NCI-H82 (cell line): ENCODE measurements around the gene EGFL6.

Source experiments
- DNase-seq: peaks from one replicate; lab custom pipeline; 2025; lab: John Stamatoyannopoulos, UW

Gene EGFL6, protein sequence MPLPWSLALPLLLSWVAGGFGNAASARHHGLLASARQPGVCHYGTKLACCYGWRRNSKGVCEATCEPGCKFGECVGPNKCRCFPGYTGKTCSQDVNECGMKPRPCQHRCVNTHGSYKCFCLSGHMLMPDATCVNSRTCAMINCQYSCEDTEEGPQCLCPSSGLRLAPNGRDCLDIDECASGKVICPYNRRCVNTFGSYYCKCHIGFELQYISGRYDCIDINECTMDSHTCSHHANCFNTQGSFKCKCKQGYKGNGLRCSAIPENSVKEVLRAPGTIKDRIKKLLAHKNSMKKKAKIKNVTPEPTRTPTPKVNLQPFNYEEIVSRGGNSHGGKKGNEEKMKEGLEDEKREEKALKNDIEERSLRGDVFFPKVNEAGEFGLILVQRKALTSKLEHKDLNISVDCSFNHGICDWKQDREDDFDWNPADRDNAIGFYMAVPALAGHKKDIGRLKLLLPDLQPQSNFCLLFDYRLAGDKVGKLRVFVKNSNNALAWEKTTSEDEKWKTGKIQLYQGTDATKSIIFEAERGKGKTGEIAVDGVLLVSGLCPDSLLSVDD

DNA sequence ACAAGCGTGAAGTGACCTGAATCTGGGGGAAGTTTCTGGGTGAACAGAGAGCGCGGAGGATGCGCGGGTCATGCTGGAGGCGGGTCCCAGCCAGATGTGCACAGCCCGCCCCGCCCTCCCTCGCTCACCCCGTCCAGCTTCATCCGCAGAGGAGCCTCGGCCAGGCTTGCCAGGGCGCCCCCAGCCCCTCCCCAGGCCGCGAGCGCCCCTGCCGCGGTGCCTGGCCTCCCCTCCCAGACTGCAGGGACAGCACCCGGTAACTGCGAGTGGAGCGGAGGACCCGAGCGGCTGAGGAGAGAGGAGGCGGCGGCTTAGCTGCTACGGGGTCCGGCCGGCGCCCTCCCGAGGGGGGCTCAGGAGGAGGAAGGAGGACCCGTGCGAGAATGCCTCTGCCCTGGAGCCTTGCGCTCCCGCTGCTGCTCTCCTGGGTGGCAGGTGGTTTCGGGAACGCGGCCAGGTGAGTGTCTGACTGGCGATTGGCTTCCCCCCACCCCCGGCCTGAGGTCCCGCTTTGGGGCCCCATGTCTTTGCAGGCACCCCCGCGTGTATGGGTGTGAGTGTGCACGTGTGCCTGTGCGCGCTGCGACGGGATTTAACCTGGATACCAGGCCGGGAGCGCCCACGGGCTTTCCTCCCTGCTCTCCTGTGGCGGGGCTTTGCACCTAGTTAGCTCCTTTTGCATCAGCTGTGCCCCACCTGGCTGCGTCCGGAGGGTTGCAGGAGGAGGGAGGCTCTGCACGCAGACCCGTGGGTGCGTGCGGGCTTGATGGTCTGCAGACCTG, at the start of gene EGFL6:
TSS of gene EGFL6 (plus strand) at position 123 of the 782 bp plus-strand sequence. CDS start at position 384, 261 bp downstream.
- DNase-seq: peak; percentile 3

DNA sequence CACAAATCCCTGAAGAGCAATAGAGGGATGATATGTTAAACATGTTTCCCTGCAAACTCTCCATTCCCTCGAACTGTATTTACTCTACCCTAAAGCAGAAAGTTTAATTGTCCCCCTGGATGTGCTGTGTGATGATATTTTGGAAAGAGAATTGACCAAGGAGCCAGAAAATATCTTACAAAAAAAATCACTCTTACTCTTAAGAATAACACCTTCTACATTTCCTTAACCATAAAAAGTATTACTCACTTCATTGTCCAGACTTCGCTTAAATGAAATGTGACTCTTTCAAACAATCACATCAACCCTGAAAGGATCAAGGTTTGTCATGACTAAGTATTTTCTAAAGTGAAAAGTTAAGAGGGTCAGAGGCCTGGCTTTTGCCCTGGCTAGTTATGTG, 49.0 kb upstream of the EGFL6 start:
- DNase-seq: no peak

DNA sequence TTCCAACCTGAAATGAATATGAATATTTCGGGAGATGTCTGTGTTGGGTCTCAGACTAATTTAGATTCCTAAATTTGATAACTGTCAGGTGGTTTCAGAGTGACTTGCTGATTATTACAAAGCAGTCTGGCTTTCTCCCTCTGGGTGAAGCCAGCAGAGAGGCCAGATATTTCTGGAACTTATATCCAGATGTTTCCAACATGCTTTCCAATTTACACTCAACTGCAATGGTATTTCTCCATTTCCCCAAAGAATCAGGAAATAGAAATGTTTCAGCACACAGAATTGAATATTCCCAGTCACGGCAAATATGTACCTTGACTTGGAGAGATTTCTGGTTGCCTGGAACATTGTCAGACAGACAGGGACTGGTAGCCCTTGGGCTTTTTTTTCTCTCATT, 48.5 kb upstream of the EGFL6 start:
- DNase-seq: no peak

DNA sequence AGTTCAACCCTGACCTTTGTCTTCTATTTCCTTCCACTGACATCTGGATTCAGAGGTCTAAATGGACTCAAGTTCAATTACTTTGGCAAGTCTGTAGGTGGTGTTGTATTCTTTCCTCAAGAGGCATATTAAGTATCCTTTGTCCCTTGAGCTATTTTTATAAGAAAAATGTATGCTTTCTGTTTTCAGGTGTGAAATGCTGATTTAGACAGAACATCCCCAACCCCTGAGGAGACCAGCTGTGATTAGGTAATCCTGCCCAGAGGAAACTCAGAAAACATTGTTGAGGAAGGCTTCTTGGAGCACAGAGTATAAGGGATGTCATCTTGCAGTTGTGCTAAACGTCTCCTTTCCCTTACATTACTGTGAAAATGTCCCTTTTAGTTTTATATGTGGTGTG, 46.6 kb upstream of the EGFL6 start:
- no peak for DNase-seq

DNA sequence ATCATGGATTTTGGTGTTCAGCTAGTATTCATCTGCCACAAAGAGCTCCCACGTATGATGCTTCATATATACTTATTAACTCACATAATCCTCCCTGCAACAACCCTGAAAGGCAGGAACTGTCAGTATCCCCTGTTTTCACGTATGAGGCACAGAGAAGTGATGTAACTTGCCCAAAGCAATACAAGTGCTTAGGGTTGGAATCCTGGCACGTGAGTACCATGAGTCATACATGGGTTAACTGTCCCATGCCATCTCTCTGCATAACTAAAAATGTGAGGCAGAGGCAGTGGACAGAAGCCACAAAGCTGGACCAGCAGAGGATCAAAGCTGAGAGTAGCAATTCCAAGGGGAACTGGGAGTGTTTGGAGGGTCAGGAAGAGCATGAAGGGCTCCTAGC, 35.7 kb upstream of the EGFL6 start:
- DNase-seq: no peak

DNA sequence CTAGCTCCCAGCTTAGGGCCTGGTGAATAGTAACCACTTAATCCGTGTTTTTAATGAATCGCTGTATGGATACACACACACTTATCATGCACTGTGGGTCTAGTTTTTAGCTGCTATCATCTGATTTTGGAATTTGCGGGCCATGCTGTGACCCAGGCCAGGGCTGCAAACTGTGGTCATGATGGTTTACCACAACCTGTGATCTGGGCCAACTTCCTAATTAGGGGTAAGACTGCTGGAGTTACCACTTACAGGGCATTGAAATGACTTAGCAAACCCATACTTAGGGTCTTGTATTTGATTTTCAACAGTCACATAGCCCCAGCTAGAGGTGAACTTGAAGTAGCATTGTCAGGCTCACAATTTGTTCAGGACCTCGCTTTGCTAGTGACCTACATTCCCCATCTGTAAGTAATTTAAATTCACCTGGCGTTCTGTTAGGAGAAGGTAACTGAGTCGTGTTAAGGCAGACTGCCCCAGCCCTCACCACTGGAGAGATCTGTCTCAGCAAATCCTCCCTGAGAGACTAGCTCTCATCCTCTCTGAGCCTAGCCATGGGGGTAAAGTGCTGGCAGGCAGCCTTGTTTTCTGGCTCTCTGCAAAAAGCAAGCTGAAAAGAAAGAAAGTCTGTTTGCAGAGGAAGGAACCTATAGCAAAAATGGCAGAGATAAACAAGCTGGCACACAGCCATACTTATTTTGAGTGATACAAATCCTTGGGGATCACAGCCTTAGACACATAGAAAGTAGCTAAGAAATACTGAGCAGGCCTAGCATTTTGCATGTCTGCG, 33.8 kb upstream of the EGFL6 start:
- no peak for DNase-seq

DNA sequence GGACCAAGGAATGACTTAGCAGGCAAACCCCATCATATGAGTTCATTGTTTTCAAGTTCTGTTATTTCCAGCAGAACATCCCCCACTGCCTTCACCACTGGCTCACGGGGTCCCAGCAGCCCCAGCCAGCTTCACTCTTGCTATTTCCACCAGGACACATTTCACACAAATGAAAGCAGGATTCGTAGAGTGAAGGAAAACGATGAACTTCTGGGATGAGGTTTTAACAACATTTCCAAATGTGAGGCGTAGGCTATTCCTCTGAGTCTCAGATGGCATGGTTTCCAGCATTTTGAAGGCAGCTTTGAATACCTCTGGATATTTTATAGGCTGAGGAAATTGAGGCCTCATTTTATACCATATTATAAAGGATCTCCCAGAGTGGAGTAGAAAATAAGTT, 32.9 kb upstream of the EGFL6 start:
- no peak for DNase-seq

DNA sequence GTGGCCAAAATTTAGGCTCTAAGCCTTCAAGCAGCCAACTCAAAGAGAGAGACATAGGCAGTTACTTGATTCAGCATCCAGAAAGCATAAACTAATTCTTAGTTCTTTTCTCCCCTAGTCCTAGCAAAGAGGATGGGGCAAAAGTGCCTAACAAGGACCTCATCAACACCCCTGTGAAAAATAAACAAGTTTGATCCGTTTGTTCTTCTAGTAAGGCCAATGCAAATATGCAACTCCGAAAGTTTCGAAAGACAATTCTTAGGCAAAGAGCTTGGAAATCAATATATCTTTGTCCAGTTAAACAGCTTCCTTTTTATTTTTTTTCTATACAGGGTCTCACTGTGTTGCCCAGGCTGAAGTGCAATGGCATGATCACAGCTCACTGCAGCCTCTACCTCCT, 31.0 kb upstream of the EGFL6 start:
- DNase-seq: no peak

DNA sequence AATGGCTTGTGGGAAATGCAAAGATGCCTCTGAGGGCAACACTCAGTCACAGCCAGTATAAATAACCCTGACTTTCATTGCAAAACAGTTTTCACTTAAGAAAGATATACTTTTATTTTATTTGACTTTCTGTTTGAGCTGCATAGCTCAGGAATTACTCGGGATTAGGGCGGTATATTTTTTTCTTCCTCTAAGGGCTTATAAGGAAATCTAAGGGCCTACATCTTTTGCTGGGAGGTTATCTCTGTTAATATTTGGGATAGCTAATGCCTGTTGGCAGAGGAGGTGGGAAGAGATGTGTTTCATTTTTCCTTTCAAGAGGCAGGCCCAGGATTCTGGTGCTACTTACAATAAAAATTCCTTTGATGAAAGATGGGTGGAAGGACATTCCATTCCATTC, 28.8 kb upstream of the EGFL6 start:
- DNase-seq: no peak

DNA sequence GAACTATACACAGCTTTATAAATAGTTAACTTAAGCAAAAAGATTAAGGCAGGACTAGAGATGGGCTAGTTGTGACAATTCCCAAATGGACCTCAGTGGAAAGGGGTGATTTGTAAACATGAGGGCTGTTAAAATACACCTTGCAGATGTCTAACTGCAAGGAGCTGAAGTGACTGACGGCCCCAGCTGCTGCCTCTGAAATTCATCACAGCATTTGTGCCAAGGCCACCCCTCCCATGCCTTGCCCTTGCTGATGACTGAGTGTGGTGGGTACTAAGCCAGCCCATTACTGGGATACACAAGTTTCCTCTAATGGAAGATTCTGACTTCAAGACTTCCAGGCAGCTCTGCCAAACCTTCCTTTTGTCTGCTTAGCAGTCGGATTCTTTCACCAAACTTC, 23.7 kb upstream of the EGFL6 start:
- DNase-seq: no peak

DNA sequence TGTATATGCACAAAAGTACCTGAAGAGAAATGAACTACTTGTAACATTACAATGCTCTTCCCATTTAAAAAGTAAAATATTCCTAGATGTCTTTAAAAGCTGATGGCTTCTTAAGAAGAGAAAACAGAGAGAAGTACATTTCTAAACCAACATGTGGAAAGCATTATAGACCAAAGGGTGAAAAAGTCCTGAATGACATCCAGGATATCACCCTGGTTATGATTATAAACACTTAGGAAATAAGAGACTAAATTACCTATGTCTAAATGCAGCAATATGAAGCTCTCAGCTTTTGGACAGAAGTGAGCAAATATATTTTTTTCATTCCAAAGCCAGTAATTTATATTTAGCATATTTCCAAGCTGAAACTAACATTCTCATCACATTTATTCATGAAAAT, 21.7 kb upstream of the EGFL6 start:
- no peak for DNase-seq

DNA sequence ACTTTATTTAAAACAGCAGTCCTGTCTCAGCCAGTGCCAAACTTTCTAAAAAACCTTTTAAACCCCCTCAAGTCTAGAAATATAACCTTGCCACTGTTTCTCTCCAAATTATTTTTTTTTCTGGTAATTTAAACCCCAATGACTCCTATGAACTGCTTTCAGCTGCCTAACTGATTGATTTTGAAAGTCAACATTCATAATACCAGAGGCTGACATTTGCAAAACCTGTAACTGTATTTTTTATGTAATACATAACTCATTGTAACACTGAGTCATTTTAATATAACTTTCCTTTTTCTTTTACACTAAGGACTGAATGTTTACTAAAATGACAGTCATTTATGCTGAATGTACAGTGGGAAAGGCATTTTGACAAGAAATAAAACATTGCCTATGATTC, 19.1 kb upstream of the EGFL6 start:
- DNase-seq: no peak

DNA sequence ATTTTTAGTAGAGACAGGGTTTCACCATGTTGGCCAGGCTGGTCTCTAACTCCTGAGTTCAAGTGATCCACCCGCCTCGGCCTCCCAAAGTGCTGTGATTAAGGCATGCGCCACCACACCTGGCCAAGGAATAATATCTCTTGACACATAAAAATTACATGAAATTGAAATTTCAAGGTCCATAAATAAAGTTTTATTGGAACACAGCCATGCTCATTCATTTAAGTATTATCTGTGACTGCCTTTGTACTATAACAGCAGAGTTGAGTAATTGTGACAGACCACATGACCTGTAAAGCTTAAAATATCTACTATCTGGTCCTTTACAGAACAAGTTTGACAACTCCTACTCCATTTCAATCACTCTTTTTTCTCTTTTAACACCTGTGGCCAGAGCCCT, 17.8 kb upstream of the EGFL6 start:
- no peak for DNase-seq

DNA sequence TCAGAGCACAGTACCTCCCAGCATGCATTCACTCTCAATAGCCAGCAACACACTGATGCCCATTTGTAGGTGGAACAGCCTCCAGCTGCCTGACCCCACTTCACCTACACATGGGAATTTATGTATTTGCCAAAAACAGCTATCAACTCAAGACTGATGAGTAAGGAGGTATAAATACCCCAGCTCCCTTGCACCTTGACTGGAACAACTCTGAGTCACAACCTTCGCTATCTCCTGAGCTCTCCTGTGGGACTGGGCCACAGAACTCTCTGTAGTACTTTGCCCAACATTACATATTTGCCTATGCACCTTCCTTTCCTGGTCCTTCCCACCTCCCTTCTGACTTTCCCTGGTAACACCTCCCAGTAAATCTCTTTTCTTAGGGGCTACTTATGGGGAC, 16.5 kb upstream of the EGFL6 start:
- DNase-seq: no peak

DNA sequence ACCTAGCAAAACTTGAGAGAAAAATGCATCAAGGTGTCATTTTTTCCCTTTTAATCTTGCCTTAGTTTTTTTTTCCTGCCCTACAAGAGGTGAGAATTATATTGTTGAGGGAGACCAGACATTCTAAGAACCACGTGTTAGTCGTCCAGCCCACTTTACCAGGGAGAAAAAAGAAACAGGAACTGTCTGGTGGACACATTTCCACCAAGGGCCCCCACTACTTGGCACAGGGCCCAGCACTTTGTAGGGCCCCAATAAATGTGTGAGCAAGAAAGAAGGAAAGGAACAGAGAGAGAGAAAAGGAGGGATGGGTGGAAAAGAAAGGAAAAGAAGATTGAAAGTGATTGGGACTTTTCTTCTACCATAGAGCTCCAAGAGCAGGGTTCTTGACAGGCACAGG, 3.9 kb upstream of the EGFL6 start:
- no peak for DNase-seq

DNA sequence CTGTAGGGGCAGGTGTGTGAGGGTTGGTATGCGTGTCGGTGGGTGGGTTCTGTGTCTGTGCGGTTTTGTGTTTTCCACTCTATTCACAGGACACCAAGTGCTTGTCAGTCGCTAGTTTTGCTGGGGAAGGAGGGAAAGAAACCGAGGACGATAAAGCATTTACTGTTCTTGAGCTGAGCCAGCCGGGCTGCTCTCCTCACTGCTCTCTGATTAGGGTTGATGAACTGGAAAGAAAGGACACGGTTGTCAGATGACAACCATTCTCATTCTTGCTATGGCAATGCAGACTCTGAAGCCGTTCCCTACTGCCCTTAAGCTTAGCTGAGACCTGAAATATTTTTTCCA, 832 bp downstream of the EGFL6 start:
- DNase-seq: no peak

DNA sequence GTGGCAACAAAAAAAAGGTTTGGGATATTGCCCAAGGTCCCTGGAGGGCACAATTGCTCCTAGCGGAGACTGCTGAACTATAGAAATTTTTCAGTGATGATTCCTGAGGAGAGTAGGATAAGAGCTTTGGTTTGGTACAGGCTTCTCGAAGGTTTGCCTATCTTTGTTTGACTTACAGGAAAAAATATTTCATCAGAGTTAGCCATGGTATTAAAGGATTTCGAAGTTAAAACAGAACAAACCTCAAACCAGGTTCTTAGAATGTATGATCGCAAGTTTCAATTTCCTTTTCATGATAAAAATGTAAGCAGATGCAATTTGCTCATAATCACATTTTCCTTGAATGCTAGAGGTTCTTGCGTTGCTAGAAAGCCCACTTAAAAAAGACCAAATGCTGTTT, 1.7 kb downstream of the EGFL6 start:
- DNase-seq: no peak

DNA sequence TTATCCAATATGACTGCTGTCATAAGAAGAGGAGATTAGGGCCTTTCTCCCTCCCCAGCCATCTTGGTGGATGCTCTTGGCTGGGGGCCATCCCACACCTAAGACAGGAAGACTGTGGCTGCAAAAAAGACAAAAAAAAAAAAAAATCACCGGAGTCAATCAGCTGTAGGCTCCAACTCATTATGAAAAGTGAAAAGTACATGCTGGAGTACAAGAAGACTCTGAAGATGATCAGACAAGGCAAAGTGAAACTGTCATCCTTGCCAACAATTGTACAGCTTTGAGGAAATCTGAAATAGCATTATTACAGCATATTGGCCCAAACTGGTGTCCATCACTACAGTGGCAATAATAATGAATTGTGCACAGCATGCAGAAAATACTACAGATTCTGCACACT, 5.2 kb downstream of the EGFL6 start:
- DNase-seq: no peak

DNA sequence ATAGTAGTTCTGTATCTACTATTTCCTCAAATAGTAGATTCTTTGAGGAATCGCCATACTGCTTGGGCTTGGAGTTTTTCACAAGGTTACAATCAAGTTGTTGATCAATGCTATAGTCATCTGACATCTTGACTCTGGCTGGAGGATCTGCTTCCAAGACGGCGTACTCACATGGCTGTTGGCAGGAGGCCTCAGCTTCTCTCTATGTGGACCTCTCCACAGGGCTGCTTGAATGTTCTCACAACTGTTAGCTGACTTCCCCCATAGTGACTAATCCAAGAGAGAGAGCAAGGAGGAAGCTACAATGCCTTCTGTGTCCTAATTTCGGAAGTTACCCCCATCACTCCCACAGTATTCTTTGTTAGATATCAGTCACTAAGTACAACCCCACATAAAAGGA, 10.3 kb downstream of the EGFL6 start:
- DNase-seq: no peak

DNA sequence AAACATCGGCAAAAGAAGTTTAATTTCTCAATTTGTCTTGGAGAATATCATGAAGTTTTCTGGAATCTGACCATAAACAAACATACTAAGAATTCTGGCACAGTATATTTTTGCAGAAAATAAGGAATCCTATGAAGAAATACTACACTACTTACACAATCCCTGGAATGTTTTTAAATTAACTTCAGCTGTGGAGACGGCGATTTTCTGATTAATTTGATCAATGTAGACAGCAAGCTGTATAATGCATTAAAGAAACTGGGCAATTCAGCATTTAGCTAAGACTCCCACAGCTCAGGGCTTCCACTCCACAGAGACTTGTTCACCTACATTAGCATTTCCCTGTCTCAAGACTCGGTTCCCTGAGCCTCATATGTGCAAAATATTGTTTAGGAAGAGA, 12.2 kb downstream of the EGFL6 start:
- DNase-seq: no peak

DNA sequence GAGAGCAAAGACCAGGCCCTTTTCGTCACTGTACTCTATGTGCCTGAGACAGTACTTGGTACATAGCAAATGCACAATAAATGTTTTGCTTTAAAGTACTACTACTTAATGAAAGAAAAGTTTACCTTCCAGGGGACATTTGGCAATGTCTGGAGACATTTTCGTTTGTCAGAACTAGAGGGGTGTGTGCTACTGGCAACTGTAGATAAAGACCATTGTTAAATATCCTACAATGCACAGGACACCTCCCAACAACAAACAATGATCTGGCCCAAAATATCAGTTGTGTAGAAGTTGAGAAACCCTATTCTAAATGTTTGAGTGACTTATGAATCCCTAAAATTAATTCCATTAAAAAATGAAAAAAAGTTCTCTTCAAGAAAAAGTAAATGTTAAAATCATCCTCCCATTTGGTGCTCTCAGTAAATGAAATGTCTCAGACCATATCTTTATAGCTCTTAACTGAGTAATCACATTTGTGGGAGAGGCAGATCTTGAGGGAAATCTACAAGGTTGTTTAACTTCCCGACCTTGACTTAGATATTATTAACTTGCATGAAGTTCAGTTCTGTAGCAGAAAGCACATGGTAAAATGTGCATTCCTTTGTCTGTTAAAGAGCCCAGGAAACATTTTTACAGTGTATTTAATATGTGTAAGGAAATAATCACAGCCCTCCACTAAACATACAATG, 18.5 kb downstream of the EGFL6 start:
- no peak for DNase-seq

DNA sequence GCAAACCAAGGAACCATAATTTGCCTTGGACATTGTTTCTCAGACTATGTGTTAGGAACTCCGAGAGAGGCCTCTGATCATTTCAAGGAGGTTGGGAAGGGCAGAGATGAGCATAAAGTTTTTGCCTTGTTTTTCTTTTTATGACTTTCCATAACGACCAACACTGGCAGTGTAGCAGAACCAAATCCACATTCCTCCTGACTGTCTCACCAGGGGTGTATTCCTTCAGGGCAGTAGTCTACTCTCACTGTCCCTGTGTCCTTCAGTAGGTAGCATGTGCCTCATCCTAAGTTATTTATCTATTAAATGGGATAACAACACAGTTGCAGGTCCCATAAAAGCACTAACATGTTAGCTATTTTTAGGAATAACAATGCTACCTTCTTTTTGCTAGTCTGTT, 20.8 kb downstream of the EGFL6 start:
- DNase-seq: no peak
